H1 (cell line): ENCODE results near the gene MCOLN3.

ENCODE experiments used
- BRCA1 ChIP-seq: IDR thresholded peaks from 2 replicates; pipeline ENCODE4 v1.6.1; 2012; ENCODE audit warnings: low read depth, low read length, improper control_type of control experiment
- CTCF ChIP-seq, 3 experiments: IDR thresholded peaks; 1 replicate in 2 of 3; 2 replicates in 1 of 3; pipeline versions ENCODE4 v1.5.1 to v1.6.1; 2011; ENCODE audit warnings: low read length in 3 of 3, mild to moderate bottlenecking in 3 of 3, inconsistent platforms in 2 of 3, low read depth in 1 of 3, moderate library complexity in 1 of 3; ENCODE audit not compliant: insufficient read depth in 1 of 3; ENCODE audit errors: control extremely low read depth in 1 of 3
- EZH2 ChIP-seq: fragments of 200-600 bp; sonication (generic); IDR thresholded peaks from 2 replicates; pipeline ENCODE4 v1.7.1; 2012; ENCODE audit warnings: low read depth, mild to moderate bottlenecking, moderate library complexity, low read length, inconsistent platforms; ENCODE audit not compliant: severe bottlenecking
- TBP ChIP-seq: IDR thresholded peaks from 2 replicates; pipeline ENCODE4 v1.6.1; 2011; ENCODE audit warnings: low read depth, low read length, improper control_type of control experiment

- TF ChIP-seq CTCF (IDR thresholded peaks at IDR 0.05; ENCODE audit: control extremely low read depth in 1 of 3, insufficient read depth in 1 of 3, low read depth in 1 of 3, low read length in 3 of 3) (no peak), EZH2 (no peak), BRCA1 (no peak), TBP (no peak)
Measured at GRCh38 chr1:85058311-85058710, 10.0 kb upstream of the MCOLN3 start.
